H9 (cell line): Measurements from ENCODE around the gene KLHDC7A. TPM values are rescaled to one million over a fixed set of nuclear protein-coding genes. Genes with fewer than 3 reads are reported as not detected.

Experiments
- DNase-seq: peaks from one replicate; pipeline ENCODE4 v3.0.0-alpha.2; 2017
- H2AFZ ChIP-seq: one replicate; pipeline ENCODE4 v1.6.1; 2013; ENCODE audit warnings: mild to moderate bottlenecking, low read length, control low read depth, moderate library complexity
- H2AK5ac ChIP-seq: 2 replicates; pipeline ENCODE4 v1.6.1; 2013; ENCODE audit warnings: low read length, control low read depth, mixed read lengths; ENCODE audit not compliant: insufficient read length
- H2BK120ac ChIP-seq: one replicate; pipeline ENCODE4 v1.6.1; 2013; ENCODE audit warnings: low read depth, mild to moderate bottlenecking, low read length, control low read depth, inconsistent platforms; ENCODE audit not compliant: poor library complexity, severe bottlenecking
- H2BK12ac ChIP-seq: 2 replicates; pipeline ENCODE4 v1.6.1; 2013; ENCODE audit warnings: low read length, control low read depth, mixed read lengths, low read depth; ENCODE audit not compliant: insufficient read length
- H2BK15ac ChIP-seq: 2 replicates; pipeline ENCODE4 v1.6.1; 2013; ENCODE audit warnings: low read depth, low read length, control low read depth
- H2BK20ac ChIP-seq: one replicate; pipeline ENCODE4 v1.6.1; 2013; ENCODE audit warnings: low read depth, mild to moderate bottlenecking, low read length, control low read depth, inconsistent platforms; ENCODE audit not compliant: poor library complexity, severe bottlenecking
- H2BK5ac ChIP-seq: 2 replicates; pipeline ENCODE4 v1.6.1; 2013; ENCODE audit warnings: low read length, control low read depth, mixed read lengths; ENCODE audit not compliant: insufficient read length
- H3K14ac ChIP-seq: 2 replicates; pipeline ENCODE4 v1.6.1; 2013; ENCODE audit warnings: low read length, control low read depth; ENCODE audit not compliant: insufficient read depth
- H3K18ac ChIP-seq: 2 replicates; pipeline ENCODE4 v1.6.1; 2013; ENCODE audit warnings: low read depth, mild to moderate bottlenecking, mixed read lengths, low read length, control low read depth; ENCODE audit not compliant: insufficient read length
- H3K23ac ChIP-seq: 2 replicates; pipeline ENCODE4 v1.6.1; 2013; ENCODE audit warnings: low read length, control low read depth, mixed read lengths, low read depth; ENCODE audit not compliant: insufficient read length
- H3K23me2 ChIP-seq: 2 replicates; pipeline ENCODE4 v1.6.1; 2013; ENCODE audit warnings: low read depth, mild to moderate bottlenecking, mixed read lengths, low read length, control low read depth; ENCODE audit not compliant: insufficient read length, poor library complexity, severe bottlenecking
- H3K27ac ChIP-seq: 2 replicates; pipeline ENCODE4 v1.5.1; 2013; ENCODE audit warnings: low read length, control low read depth, mixed read lengths, low read depth; ENCODE audit not compliant: insufficient read length
- H3K27me3 ChIP-seq: 2 replicates; pipeline ENCODE4 v1.6.1; 2013; ENCODE audit warnings: low read length, control low read depth, inconsistent platforms; ENCODE audit not compliant: insufficient read depth
- H3K4ac ChIP-seq: 2 replicates; pipeline ENCODE4 v1.6.1; 2013; ENCODE audit warnings: low read depth, mild to moderate bottlenecking, control low read depth, inconsistent platforms, low read length, moderate library complexity
- H3K4me1 ChIP-seq: 2 replicates; pipeline ENCODE4 v1.6.1; 2013; ENCODE audit warnings: low read length, control low read depth, inconsistent platforms; ENCODE audit not compliant: insufficient read depth
- H3K4me2 ChIP-seq: 2 replicates; pipeline ENCODE4 v1.6.1; 2013; ENCODE audit warnings: low read length, control low read depth, mixed read lengths; ENCODE audit not compliant: insufficient read length, insufficient read depth
- H3K56ac ChIP-seq: 2 replicates; pipeline ENCODE4 v1.6.1; 2013; ENCODE audit warnings: low read depth, mild to moderate bottlenecking, mixed read lengths, low read length, control low read depth; ENCODE audit not compliant: insufficient read length
- H3K79me1 ChIP-seq: 2 replicates; pipeline ENCODE4 v1.6.1; 2013; ENCODE audit warnings: low read depth, mild to moderate bottlenecking, moderate library complexity, low read length, control low read depth, inconsistent platforms; ENCODE audit not compliant: insufficient read depth, poor library complexity, severe bottlenecking
- H3K79me2 ChIP-seq: 2 replicates; pipeline ENCODE4 v1.6.1; 2013; ENCODE audit warnings: low read length, control low read depth, inconsistent platforms; ENCODE audit not compliant: insufficient read depth
- H3K9ac ChIP-seq: 2 replicates; pipeline ENCODE4 v1.6.1; 2013; ENCODE audit warnings: low read length, control low read depth, mixed read lengths; ENCODE audit not compliant: insufficient read length; ENCODE audit errors: extremely low read depth
- H3K9me3 ChIP-seq: one replicate; pipeline ENCODE4 v1.6.1; 2013; ENCODE audit warnings: low read depth, low read length, inconsistent platforms; ENCODE audit not compliant: control insufficient read depth
- H3T11ph ChIP-seq: one replicate; pipeline ENCODE4 v1.6.1; 2013; ENCODE audit warnings: mild to moderate bottlenecking, low read length, control low read depth, inconsistent platforms
- H4K20me1 ChIP-seq: one replicate; pipeline ENCODE4 v1.6.1; 2013; ENCODE audit not compliant: control insufficient read depth, insufficient read length, insufficient read depth
- H4K5ac ChIP-seq: 2 replicates; pipeline ENCODE4 v1.6.1; 2013; ENCODE audit warnings: low read depth, mild to moderate bottlenecking, mixed read lengths, low read length, control low read depth; ENCODE audit not compliant: insufficient read length
- H4K8ac ChIP-seq: replicated peaks from 2 replicates; pipeline ENCODE4 v1.6.1; 2013; ENCODE audit warnings: low read length, control low read depth, mixed read lengths, low read depth; ENCODE audit not compliant: insufficient read length
- H4K91ac ChIP-seq: 2 replicates; pipeline ENCODE4 v1.6.1; 2013; ENCODE audit warnings: low read depth, mild to moderate bottlenecking, moderate library complexity, mixed read lengths, low read length, control low read depth; ENCODE audit not compliant: insufficient read length
- H3K27ac Mint-ChIP-seq, 3 experiments: 2 replicates in 2 of 3; 3 replicates in 1 of 3; pipeline ENCODE4 v1.8.0; 2020 to 2021; ENCODE audit warnings: mixed read lengths in 3 of 3, mild to moderate bottlenecking in 1 of 3, moderate library complexity in 1 of 3
- H3K27me3 Mint-ChIP-seq: 2 replicates; pipeline ENCODE4 v1.8.0; 2021; ENCODE audit warnings: low read depth, mild to moderate bottlenecking, moderate library complexity, mixed read lengths
- H3K36me3 Mint-ChIP-seq, 3 experiments: 2 replicates in 2 of 3; 3 replicates in 1 of 3; pipeline ENCODE4 v1.8.0; 2020 to 2021; ENCODE audit warnings: low read depth in 3 of 3, mixed read lengths in 3 of 3; ENCODE audit not compliant: insufficient read depth in 1 of 3
- H3K4me1 Mint-ChIP-seq, 2 experiments: 2 replicates each; pipeline ENCODE4 v1.8.0; 2020; ENCODE audit warnings: mixed read lengths in 2 of 2
- H3K4me3 Mint-ChIP-seq, 2 experiments: 2 replicates in 1 of 2; 3 replicates in 1 of 2; pipeline ENCODE4 v1.8.0; 2020 to 2021; ENCODE audit warnings: mild to moderate bottlenecking in 2 of 2, mixed read lengths in 2 of 2, moderate library complexity in 1 of 2
- H3K9me3 Mint-ChIP-seq, 2 experiments: 2 replicates in 1 of 2; 3 replicates in 1 of 2; pipeline ENCODE4 v1.8.0; 2020; ENCODE audit warnings: mild to moderate bottlenecking in 2 of 2, mixed read lengths in 2 of 2, moderate library complexity in 1 of 2
- CTCF ChIP-seq: fragments of 200-600 bp; sonication (generic); conservative IDR thresholded peaks from 3 replicates; pipeline ENCODE4 v1.8.0; 2021; ENCODE audit warnings: antibody characterized with exemption, mild to moderate bottlenecking
- WGBS: extraction: QIAGEN DNeasy Blood & Tissue Kit; methylation state at CpG from one replicate; pipeline ENCODE4 v1.1.7; 2013; ENCODE audit warnings: missing lambda C conversion rate, low lambda C conversion rate, mixed read lengths; ENCODE audit not compliant: insufficient read length; ENCODE audit errors: extremely low coverage; 5-methylcytosine and 5-hydroxymethylcytosine counted together
- total RNA-seq: library from RNA; stranded (reverse); gene quantifications from 2 replicates; pipeline ENCODE4 v1.2.1, GENCODE V29; 2021

Gene KLHDC7A
- total RNA-seq, 1 experiment from 2014 or later = 11.4 TPM

GRCh38 chr1:18448889-18449288, 31.8 kb upstream of the KLHDC7A start:
- H3K79me2 ChIP-seq = no peaks in the 10 kb centered on the region
- no peak overlapping the region for H2BK20ac ChIP-seq
- H3K27ac Mint-ChIP-seq = no peak overlapping the region
- no peak overlapping the region for H3K4ac ChIP-seq
- H3K4me1 Mint-ChIP-seq = peaks cover 46 to 54% of the 10 kb centered on the region in 2 experiments
- H3K4me1 ChIP-seq = peaks cover 8% of the 10 kb centered on the region; the same call in 1 of the 2 replicates
- TF ChIP-seq CTCF = no peak; the same call in 2 of the 3 replicates
- H3K9me3 ChIP-seq = no peaks in the 10 kb centered on the region
- H3K27ac ChIP-seq = no peak overlapping the region
- H3T11ph ChIP-seq = no peak overlapping the region
- no peak overlapping the region for H2BK120ac ChIP-seq
- H2AK5ac ChIP-seq = no peak overlapping the region
- no peak overlapping the region for H3K56ac ChIP-seq
- H2BK15ac ChIP-seq = no peak overlapping the region
- H2BK12ac ChIP-seq = no peak overlapping the region
- WGBS = no CpG with 5 or more reads among the region's 4 CpGs
- H3K27me3 Mint-ChIP-seq = no peaks in the 10 kb centered on the region; the same call in 1 of the 2 replicates
- no peaks in the 10 kb centered on the region for H3K23me2 ChIP-seq
- H4K5ac ChIP-seq = no peak overlapping the region
- no peaks in the 10 kb centered on the region for H3K27me3 ChIP-seq
- H4K20me1 ChIP-seq = no peaks in the 10 kb centered on the region
- peaks cover 10 to 11% of the 10 kb centered on the region in 2 experiments for H3K9me3 Mint-ChIP-seq
- H3K79me1 ChIP-seq = no peaks in the 10 kb centered on the region
- H3K4me2 ChIP-seq = no peak overlapping the region
- DNase-seq = no peak
- no peak overlapping the region for H3K14ac ChIP-seq
- H4K8ac ChIP-seq = no peak overlapping the region
- H2AFZ ChIP-seq = no peak overlapping the region
- no peak overlapping the region for H3K23ac ChIP-seq
- no peak overlapping the region for H3K18ac ChIP-seq
- H3K9ac ChIP-seq = no peak overlapping the region
- no peak overlapping the region for H4K91ac ChIP-seq
- H2BK5ac ChIP-seq = no peak overlapping the region
- H3K4me3 Mint-ChIP-seq = no peak overlapping the region; a peak in 1 of 5 replicates
- H3K36me3 Mint-ChIP-seq = peaks cover 0 to 12% (median 0%) of the 10 kb centered on the region in 3 experiments; a peak in 4 of 7 replicates
